Neuronal stem cell (in vitro differentiated cells): Measurements from ENCODE around the gene UBXN4.
A peak's percentile ranks its signal among the peaks of the same experiment; 100 is the strongest.

Experiments
- DNase-seq: peaks from one replicate; pipeline ENCODE4 v3.0.0-alpha.2; 2013; ENCODE audit warnings: low spot score
- H2AFZ ChIP-seq: one replicate; pipeline ENCODE4 v1.6.1; 2013; ENCODE audit warnings: mild to moderate bottlenecking, low read length, inconsistent platforms
- H2AK5ac ChIP-seq: 2 replicates; pipeline ENCODE4 v1.6.1; 2013; ENCODE audit warnings: low read depth, mild to moderate bottlenecking, inconsistent platforms, low read length, moderate library complexity, mixed read lengths
- H2BK120ac ChIP-seq: 2 replicates; pipeline ENCODE4 v1.6.1; 2013; ENCODE audit warnings: low read depth, mild to moderate bottlenecking, inconsistent platforms, low read length, moderate library complexity, mixed read lengths
- H2BK12ac ChIP-seq: one replicate; pipeline ENCODE4 v1.6.1; 2013; ENCODE audit warnings: low read length, inconsistent platforms
- H2BK15ac ChIP-seq: 2 replicates; pipeline ENCODE4 v1.6.1; 2013; ENCODE audit warnings: mild to moderate bottlenecking, low read length, inconsistent platforms, mixed read lengths
- H2BK5ac ChIP-seq: one replicate; pipeline ENCODE4 v1.6.1; 2013; ENCODE audit warnings: inconsistent platforms, mild to moderate bottlenecking, low read length, moderate library complexity
- H3K14ac ChIP-seq: one replicate; pipeline ENCODE4 v1.6.1; 2013; ENCODE audit warnings: low read length, inconsistent platforms
- H3K18ac ChIP-seq: 2 replicates; pipeline ENCODE4 v1.6.1; 2013; ENCODE audit warnings: low read length, inconsistent platforms
- H3K23ac ChIP-seq: 2 replicates; pipeline ENCODE4 v1.6.1; 2013; ENCODE audit warnings: low read depth, mild to moderate bottlenecking, mixed read lengths, low read length, inconsistent platforms; ENCODE audit not compliant: poor library complexity
- H3K27ac ChIP-seq: replicated peaks from 3 replicates; pipeline ENCODE4 v1.5.1; 2013; ENCODE audit warnings: low read length, inconsistent platforms
- H3K27me3 ChIP-seq, 3 experiments: 2 replicates each; pipeline ENCODE4 v1.6.1; 2013; ENCODE audit warnings: low read length in 3 of 3, mild to moderate bottlenecking in 2 of 3, inconsistent platforms in 1 of 3, low read depth in 1 of 3, mixed read lengths in 1 of 3, moderate library complexity in 1 of 3; ENCODE audit not compliant: control insufficient read depth in 3 of 3, insufficient read depth in 3 of 3
- H3K36me3 ChIP-seq, 2 donors: replicated peaks in 1 of 2; 2 replicates each; pipeline ENCODE4 v1.6.1; 2013; ENCODE audit warnings: low read length in 2 of 2; ENCODE audit not compliant: control insufficient read depth in 2 of 2, insufficient read depth in 2 of 2
- H3K4ac ChIP-seq: 2 replicates; pipeline ENCODE4 v1.6.1; 2013; ENCODE audit warnings: inconsistent platforms, mild to moderate bottlenecking, low read length, moderate library complexity
- H3K4me1 ChIP-seq, 2 donors: 1 replicate in 1 of 2; 2 replicates in 1 of 2; pipeline ENCODE4 v1.6.1; 2013; ENCODE audit warnings: low read length in 2 of 2, low read depth in 1 of 2; ENCODE audit not compliant: control insufficient read depth in 2 of 2, insufficient read depth in 1 of 2
- H3K4me2 ChIP-seq: one replicate; pipeline ENCODE4 v1.6.1; 2013; ENCODE audit warnings: mild to moderate bottlenecking, low read length, inconsistent platforms; ENCODE audit not compliant: insufficient read depth, poor library complexity, severe bottlenecking
- H3K4me3 ChIP-seq, 2 donors: 2 replicates each; pipeline ENCODE4 v1.5.1; 2013; ENCODE audit warnings: low read length in 2 of 2, mild to moderate bottlenecking in 2 of 2, inconsistent platforms in 1 of 2, moderate library complexity in 1 of 2
- H3K79me1 ChIP-seq: one replicate; pipeline ENCODE4 v1.6.1; 2013; ENCODE audit warnings: low read depth, mild to moderate bottlenecking, inconsistent platforms, low read length, moderate library complexity
- H3K9ac ChIP-seq: one replicate; pipeline ENCODE4 v1.6.1; 2013; ENCODE audit warnings: mild to moderate bottlenecking, low read depth, low read length, inconsistent platforms; ENCODE audit not compliant: poor library complexity
- H3K9me3 ChIP-seq, 2 donors: replicated peaks in 1 of 2; 2 replicates each; pipeline versions ENCODE3 to v1.6.1; 2013; ENCODE audit warnings: low read length in 2 of 2, mild to moderate bottlenecking in 2 of 2, inconsistent platforms in 1 of 2, low read depth in 1 of 2, mixed read lengths in 1 of 2, moderate library complexity in 1 of 2; ENCODE audit not compliant: control insufficient read depth in 2 of 2, insufficient read depth in 1 of 2
- H4K8ac ChIP-seq: one replicate; pipeline ENCODE4 v1.6.1; 2013; ENCODE audit warnings: low read depth, mild to moderate bottlenecking, inconsistent platforms, low read length, moderate library complexity
- H4K91ac ChIP-seq: one replicate; pipeline ENCODE4 v1.6.1; 2013; ENCODE audit warnings: low read length, low read depth, mild to moderate bottlenecking, inconsistent platforms; ENCODE audit not compliant: poor library complexity
- WGBS, 2 donors: extraction: QIAGEN DNeasy Blood & Tissue Kit; methylation state at CpG; one replicate each; pipeline ENCODE4 v1.1.7; 2013; ENCODE audit warnings: missing lambda C conversion rate in 2 of 2, mixed read lengths in 1 of 2; ENCODE audit not compliant: insufficient read length in 2 of 2, insufficient replicate concordance in 1 of 2; ENCODE audit errors: extremely low coverage in 2 of 2; 5-methylcytosine and 5-hydroxymethylcytosine counted together

UBXN4 gene

DNA sequence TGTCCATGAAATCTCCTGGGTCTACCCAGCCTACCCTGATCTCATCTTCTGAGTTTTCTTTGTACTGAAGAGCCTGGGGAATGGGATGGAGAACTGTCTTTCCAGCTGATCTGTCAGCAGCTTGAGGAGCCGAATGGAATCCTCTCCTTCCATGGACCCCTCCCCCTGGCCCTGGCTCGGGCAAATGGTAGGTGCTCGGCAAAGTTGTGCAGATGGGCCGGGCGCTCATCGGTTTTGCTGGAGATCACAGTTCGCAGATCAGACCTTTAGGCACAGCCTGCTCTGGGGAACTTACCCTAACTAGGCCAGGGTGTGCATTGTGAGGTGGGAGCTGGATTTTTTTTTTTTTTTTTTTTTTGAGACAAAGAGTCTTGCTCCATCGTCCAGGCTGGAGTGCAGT, 55.0 kb downstream of the UBXN4 start:
- Histone ChIP-seq H2BK5ac (no peak overlapping the region), H3K9me3 (peaks cover 3 to 11% of the 10 kb centered on the region in 2 donors), H3K18ac (no peak overlapping the region), H3K79me1 (no peaks in the 10 kb centered on the region), H2BK12ac (no peak overlapping the region), H2BK120ac (no peak overlapping the region), H2AFZ (peak overlapping the region; percentile 17), H3K36me3 (no peaks in the 10 kb centered on the region), H3K23ac (no peak overlapping the region), H4K91ac (no peak overlapping the region), H3K4ac (no peak overlapping the region), H3K4me1 (no peaks in the 10 kb centered on the region), H2AK5ac (peak overlapping the region; percentile 54), H3K27me3 (no peaks in the 10 kb centered on the region), H2BK15ac (no peak overlapping the region), H3K4me2 (no peak overlapping the region), H3K14ac (no peak overlapping the region), H4K8ac (no peak overlapping the region), H3K4me3 (no peak overlapping the region), H3K9ac (no peak overlapping the region), H3K27ac (no peak overlapping the region)
- WGBS, 2 donors = no CpG with 5 or more reads among the region's 8 CpGs
- no peak for DNase-seq

DNA sequence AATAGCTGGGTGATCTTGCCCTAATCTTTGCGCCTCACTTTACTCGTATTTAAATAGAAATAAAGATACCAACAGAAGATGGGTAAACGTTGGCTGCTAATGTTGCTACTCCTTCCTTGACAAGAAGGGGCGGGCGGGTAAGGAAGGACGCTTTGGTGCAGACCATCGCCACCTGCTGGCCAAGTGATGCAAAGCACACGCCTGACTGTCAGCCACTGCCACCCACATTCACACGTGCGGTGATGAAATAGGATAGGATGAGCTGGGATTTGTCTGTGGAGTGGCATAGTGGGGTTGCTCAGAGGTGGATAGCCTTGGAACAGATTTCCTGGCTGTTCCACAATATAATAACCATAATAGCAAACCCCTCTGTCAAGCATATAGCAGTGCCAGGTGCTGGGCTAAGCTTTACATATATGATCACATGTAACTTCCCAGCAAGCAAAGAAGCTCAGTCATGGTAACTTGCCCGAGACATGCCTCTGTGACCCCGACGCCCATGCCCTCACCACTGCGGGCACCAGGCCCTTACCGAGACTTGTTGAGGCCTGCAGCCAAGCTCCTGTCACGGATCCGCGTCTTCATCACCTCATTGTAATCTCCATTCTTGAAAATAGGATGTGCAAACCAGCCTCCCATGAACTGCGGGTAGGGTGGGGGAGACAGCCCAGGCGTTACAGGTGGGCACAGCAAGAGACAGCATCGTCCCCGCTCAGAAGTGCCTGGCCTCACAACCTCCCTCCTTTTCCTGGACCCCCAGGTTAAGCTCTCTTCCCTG, 56.0 kb downstream of the UBXN4 start:
- no peak overlapping the region for H3K4ac ChIP-seq
- H2BK15ac ChIP-seq = no peak overlapping the region
- no peak overlapping the region for H3K4me2 ChIP-seq
- H2BK12ac ChIP-seq = peak overlapping the region; percentile 26
- H2BK120ac ChIP-seq = no peak overlapping the region
- peak overlapping the region; percentile 42 for H3K18ac ChIP-seq
- H3K79me1 ChIP-seq = no peaks in the 10 kb centered on the region
- H3K9ac ChIP-seq = no peak overlapping the region
- H3K23ac ChIP-seq = peak overlapping the region; percentile 16
- no peaks in the 10 kb centered on the region for H3K36me3 ChIP-seq
- H4K91ac ChIP-seq = no peak overlapping the region
- no peak overlapping the region for H2BK5ac ChIP-seq
- H3K4me1 ChIP-seq = no peaks in the 10 kb centered on the region
- peak; percentile 66 for DNase-seq
- WGBS, 2 donors = no CpG with 5 or more reads among the region's 22 CpGs
- peak overlapping the region; percentile 31 for H2AFZ ChIP-seq
- no peaks in the 10 kb centered on the region for H3K27me3 ChIP-seq
- no peak overlapping the region for H3K4me3 ChIP-seq
- H3K27ac ChIP-seq = no peak overlapping the region
- H4K8ac ChIP-seq = no peak overlapping the region
- no peak overlapping the region for H2AK5ac ChIP-seq
- peaks cover 3 to 15% of the 10 kb centered on the region in 2 donors for H3K9me3 ChIP-seq
- H3K14ac ChIP-seq = no peak overlapping the region

DNA sequence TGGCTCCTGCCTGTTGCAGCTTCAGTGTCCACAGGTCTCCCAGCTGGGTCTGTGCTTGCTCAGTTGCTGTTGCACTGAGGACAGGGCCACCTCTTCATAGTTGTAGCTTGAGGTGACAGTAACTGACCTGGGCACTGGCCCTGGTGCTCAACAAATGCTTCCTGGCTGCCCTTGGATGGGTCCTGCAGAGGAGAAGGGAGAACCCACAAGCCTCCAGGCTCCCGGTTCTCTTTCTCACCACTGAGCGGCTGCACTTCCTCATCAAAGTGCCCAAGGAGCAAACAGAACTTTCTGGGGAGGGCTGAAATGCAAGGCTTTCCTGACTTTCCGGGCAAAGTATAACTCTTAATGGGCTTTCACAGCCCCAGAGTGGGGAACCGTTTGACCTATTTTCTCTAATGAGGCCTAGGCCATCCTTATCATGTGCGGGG, 56.6 kb downstream of the UBXN4 start:
- Histone ChIP-seq H3K27me3 (no peaks in the 10 kb centered on the region), H3K4me1 (no peaks in the 10 kb centered on the region), H4K8ac (no peak overlapping the region), H3K4ac (no peak overlapping the region), H2BK15ac (no peak overlapping the region), H3K4me3 (no peak overlapping the region), H3K9ac (no peak overlapping the region), H2AK5ac (no peak overlapping the region), H2BK5ac (no peak overlapping the region), H2AFZ (peak overlapping the region; percentile 31), H3K23ac (peak overlapping the region; percentile 16), H2BK120ac (no peak overlapping the region), H2BK12ac (peak overlapping the region; percentile 26), H3K18ac (peak overlapping the region; percentile 42), H3K79me1 (no peaks in the 10 kb centered on the region), H3K14ac (no peak overlapping the region), H3K9me3 (peaks cover 3 to 15% of the 10 kb centered on the region in 2 donors), H3K27ac (no peak overlapping the region), H4K91ac (no peak overlapping the region), H3K4me2 (no peak overlapping the region), H3K36me3 (no peaks in the 10 kb centered on the region)
- WGBS, 2 donors = no CpG with 5 or more reads among the region's 5 CpGs
- no peak for DNase-seq

DNA sequence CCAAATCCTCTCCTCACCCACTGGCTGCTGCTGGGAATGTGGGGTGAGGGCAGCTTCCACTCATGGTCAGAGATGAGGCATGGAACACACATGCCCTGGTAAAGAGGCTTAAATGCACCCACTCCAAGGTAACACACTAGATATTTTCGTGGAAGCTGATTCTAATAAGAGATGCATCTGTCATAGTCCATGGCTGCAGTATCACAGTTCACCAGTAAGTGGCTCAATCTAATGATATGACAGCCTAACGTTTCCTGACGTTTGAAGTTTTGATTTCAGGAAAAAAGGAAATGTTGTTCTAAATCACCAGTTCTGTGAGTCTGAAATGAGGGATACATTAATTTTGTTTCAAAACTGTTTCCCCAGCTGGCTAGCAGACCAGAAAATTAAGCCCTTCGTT, 57.1 kb downstream of the UBXN4 start:
- WGBS, 2 donors = no CpG with 5 or more reads among the region's 4 CpGs
- H3K4me1 ChIP-seq = no peaks in the 10 kb centered on the region
- H3K9ac ChIP-seq = no peak overlapping the region
- no peak overlapping the region for H2BK5ac ChIP-seq
- peaks cover 3 to 15% of the 10 kb centered on the region in 2 donors for H3K9me3 ChIP-seq
- no peak overlapping the region for H3K23ac ChIP-seq
- H3K14ac ChIP-seq = no peak overlapping the region
- no peak overlapping the region for H3K27ac ChIP-seq
- no peak overlapping the region for H3K4ac ChIP-seq
- H2AK5ac ChIP-seq = no peak overlapping the region
- H3K4me2 ChIP-seq = no peak overlapping the region
- H4K91ac ChIP-seq = no peak overlapping the region
- H2BK12ac ChIP-seq = no peak overlapping the region
- no peak overlapping the region for H2BK120ac ChIP-seq
- no peak overlapping the region for H4K8ac ChIP-seq
- H3K79me1 ChIP-seq = no peaks in the 10 kb centered on the region
- no peak overlapping the region for H3K18ac ChIP-seq
- H3K36me3 ChIP-seq = no peaks in the 10 kb centered on the region
- H3K4me3 ChIP-seq = no peak overlapping the region
- DNase-seq = no peak
- no peaks in the 10 kb centered on the region for H3K27me3 ChIP-seq
- peak overlapping the region; percentile 31 for H2AFZ ChIP-seq
- no peak overlapping the region for H2BK15ac ChIP-seq
